ENCODE results near the gene TLE1.
A peak's percentile ranks its signal among the peaks of the same experiment; 100 is the strongest.
"Not testable (repeated sequence)": the region's sequence is repeated elsewhere in the genome, so short reads cannot be mapped to it uniquely, and the experiment has no call there.

Gene TLE1

GRCh38 chr9:81599837-81600236 lies 89.5 kb downstream of the TLE1 start:
- DNase-seq = no peak

- no peak for DNase-seq
Measured at GRCh38 chr9:81598811-81599210, 90.5 kb downstream of the TLE1 start.

GRCh38 chr9:81598123-81598497 lies 91.2 kb downstream of the TLE1 start:
- DNase-seq = no peak

GRCh38 chr9:81597419-81598122 lies 91.8 kb downstream of the TLE1 start:
- DNase-seq = no peak

GRCh38 chr9:81596679-81597418 lies 92.5 kb downstream of the TLE1 start:
- DNase-seq = no peak

- DNase-seq = no peak
Measured at GRCh38 chr9:81595887-81596543, 93.3 kb downstream of the TLE1 start.

- DNase-seq = not testable (repeated sequence)
Measured at GRCh38 chr9:81595293-81595692, 94.1 kb downstream of the TLE1 start.

- no peak for DNase-seq
Measured at GRCh38 chr9:81594415-81594814, 94.9 kb downstream of the TLE1 start.

GRCh38 chr9:81592887-81593266 lies 96.5 kb downstream of the TLE1 start:
- DNase-seq = peak; percentile 54

GRCh38 chr9:81591791-81592190 lies 97.6 kb downstream of the TLE1 start:
- no peak for DNase-seq

- no peak for DNase-seq
Measured at GRCh38 chr9:81590688-81591087, 98.7 kb downstream of the TLE1 start.

GRCh38 chr9:81589819-81590218 lies 99.5 kb downstream of the TLE1 start:
- DNase-seq = no peak

GRCh38 chr9:81589392-81589791 lies 100.0 kb downstream of the TLE1 start:
- DNase-seq = no peak

- DNase-seq = no peak
Measured at GRCh38 chr9:81588148-81588871, 101.0 kb downstream of the TLE1 start.

- DNase-seq = no peak
Measured at GRCh38 chr9:81586786-81587185, 102.6 kb downstream of the TLE1 start.

GRCh38 chr9:81585191-81585763 lies 104.1 kb downstream of the TLE1 start:
- DNase-seq = no peak

GRCh38 chr9:81584099-81584498 lies 105.2 kb downstream of the TLE1 start:
- DNase-seq = no peak

- no peak for DNase-seq
Measured at GRCh38 chr9:81581986-81582385, 107.4 kb downstream of the TLE1 start.

- no peak for DNase-seq
Measured at GRCh38 chr9:81579381-81579780, 110.0 kb downstream of the TLE1 start.

GRCh38 chr9:81578606-81579005 lies 110.7 kb downstream of the TLE1 start:
- no peak for DNase-seq

- no peak for DNase-seq
Measured at GRCh38 chr9:81575956-81576355, 113.4 kb downstream of the TLE1 start.

- DNase-seq = no peak
Measured at GRCh38 chr9:81574405-81574804, 114.9 kb downstream of the TLE1 start.
